Activated CD8-positive, alpha-beta memory T cell treated with anti-CD3 and anti-CD28 coated beads, Interleukin-2, amount 10 ng/mL, durations not matched to agents 7 days and 5 days (primary cell): ENCODE data around the gene ADGRB2. TPM values are rescaled to one million over a fixed set of nuclear protein-coding genes. Genes with fewer than 3 reads are reported as not detected.

Experiments used
- ATAC-seq: fragments of 150-1000 bp; cut with Tn5 transposase; one replicate; pipeline ENCODE4 v1.10.0; 2021; ENCODE audit warnings: moderate library complexity
- CTCF ChIA-PET: fragments of 350-600 bp; sonication (Branson Sonifier 250); formaldehyde crosslinking; loops from one replicate; lab custom pipeline; 2021; ENCODE audit warnings: antibody characterized with exemption; lab: Charles Lee
- DNase-seq: peaks from one replicate; pipeline ENCODE4 v3.0.0-alpha.2; 2020
- H3K27ac Mint-ChIP-seq: one replicate; pipeline ENCODE4 v1.8.0; 2021; ENCODE audit warnings: mild to moderate bottlenecking, mixed read lengths
- H3K27me3 Mint-ChIP-seq: one replicate; pipeline ENCODE4 v1.8.0; 2021; ENCODE audit warnings: mixed read lengths
- H3K36me3 Mint-ChIP-seq: one replicate; pipeline ENCODE4 v1.8.0; 2021; ENCODE audit warnings: mild to moderate bottlenecking, mixed read lengths
- H3K4me1 Mint-ChIP-seq: one replicate; pipeline ENCODE4 v1.8.0; 2021; ENCODE audit warnings: mixed read lengths
- H3K4me3 Mint-ChIP-seq: one replicate; pipeline ENCODE4 v1.8.0; 2021; ENCODE audit warnings: mild to moderate bottlenecking, moderate library complexity, mixed read lengths
- H3K9me3 Mint-ChIP-seq: one replicate; pipeline ENCODE4 v1.8.0; 2022; ENCODE audit warnings: low read depth, mixed read lengths
- microRNA-seq: library from miRNA; unstranded; fragments of <30 nt; microRNA quantifications from one replicate; pipeline ENCODE4 v1.2.0, GENCODE V29; 2022
- total RNA-seq, 2 experiments: library from RNA; stranded (reverse); gene quantifications; one replicate each; pipeline ENCODE4 v1.2.3, GENCODE V29; 2021

Gene ADGRB2
- total RNA-seq, 2 experiments from 2014 or later = 0.07 to 1.3 TPM

DNA sequence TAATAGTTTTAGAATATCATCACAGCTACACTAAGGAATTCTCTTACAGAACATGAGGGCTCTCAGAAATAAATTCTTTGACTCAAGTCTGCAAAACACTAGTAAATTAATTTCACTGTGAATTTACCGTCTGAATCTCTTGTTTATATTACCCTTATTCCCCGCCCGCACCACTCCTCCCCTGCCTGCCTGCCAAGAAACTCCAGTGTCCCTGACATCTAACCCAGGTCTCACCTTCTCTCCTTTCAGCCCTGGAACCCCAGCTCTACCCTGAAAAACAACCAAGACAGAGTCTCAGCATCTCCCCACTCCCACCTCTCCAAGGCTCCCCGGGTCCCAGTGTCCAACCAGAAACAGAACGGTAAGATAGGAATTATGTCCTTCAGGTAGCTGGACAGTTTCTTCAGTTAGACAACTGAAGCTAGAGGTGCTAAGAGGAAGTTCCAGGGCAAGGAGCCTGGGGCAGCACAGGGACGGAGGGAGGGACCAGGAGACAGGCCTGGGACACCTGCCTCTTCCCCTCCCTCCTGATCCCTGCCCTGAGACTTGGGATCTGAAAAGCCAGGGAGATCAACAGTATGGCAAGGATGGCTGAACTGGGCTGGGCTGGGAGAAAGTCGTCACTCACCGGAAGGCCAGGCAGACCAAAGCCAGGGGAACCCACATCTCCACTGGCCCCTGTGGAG is 75.8 kb downstream of the ADGRB2 start:
- ATAC-seq (no peak), DNase-seq (no peak)
- peaks cover 12% of the 10 kb centered on the region for H3K27me3 Mint-ChIP-seq
- H3K4me3 Mint-ChIP-seq = no peak overlapping the region
- no peaks in the 10 kb centered on the region for H3K4me1 Mint-ChIP-seq
- H3K36me3 Mint-ChIP-seq = no peaks in the 10 kb centered on the region
- CTCF ChIA-PET = interaction anchor here (0.9 kb wide), 1 partner anchor 16 kb away, joined by 3 read pairs; no protein-coding TSS in a partner anchor
- H3K27ac Mint-ChIP-seq = no peak overlapping the region
- H3K9me3 Mint-ChIP-seq = no peaks in the 10 kb centered on the region

DNA sequence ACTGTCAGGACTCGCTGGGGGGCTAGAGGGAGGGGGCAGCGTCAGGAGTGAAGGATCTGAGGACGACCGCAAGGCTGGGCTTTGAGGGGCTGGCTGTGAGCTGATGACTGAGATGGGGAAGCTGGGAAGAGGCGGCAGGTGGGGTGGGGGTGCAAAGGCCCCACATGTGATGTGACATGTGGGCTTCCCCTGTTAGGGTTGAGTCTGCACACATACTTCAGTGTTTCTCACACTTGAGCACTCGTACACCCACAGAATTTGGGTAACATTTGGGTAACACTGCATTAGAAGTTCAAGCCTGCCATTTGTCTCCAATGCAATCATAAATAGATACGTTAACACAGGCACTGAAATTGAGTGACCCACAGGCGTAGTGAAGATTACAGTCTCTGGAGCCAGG is 76.5 kb downstream of the ADGRB2 start:
- H3K9me3 Mint-ChIP-seq = no peaks in the 10 kb centered on the region

DNA sequence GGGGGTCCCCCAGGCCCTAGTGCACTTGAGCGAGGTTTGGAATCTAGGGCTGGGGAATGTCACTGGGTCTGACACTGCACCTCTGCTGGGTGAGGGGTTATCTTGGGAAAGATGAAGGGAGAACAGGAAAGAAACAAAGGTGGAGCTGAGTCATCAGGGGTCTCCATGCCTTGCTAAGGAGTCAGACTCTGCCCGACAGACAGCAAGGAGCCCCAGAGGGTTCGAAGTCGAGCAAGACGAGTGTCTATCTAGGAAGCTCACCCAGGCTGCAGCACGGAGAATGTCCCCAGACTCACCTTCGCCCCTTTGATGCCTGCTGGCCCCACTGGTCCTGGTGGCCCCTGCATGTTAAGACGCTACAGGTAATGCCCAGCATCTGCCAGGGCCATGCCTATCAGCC is 78.3 kb downstream of the ADGRB2 start:
- no peak for ATAC-seq
- no peak overlapping the region for H3K4me3 Mint-ChIP-seq
- no peaks in the 10 kb centered on the region for H3K9me3 Mint-ChIP-seq
- CTCF ChIA-PET = interaction anchor here (1.0 to 1.5 kb wide), 3 partner anchors 11 to 22 kb away, joined by 3 to 6 read pairs (median 4); no protein-coding TSS in a partner anchor
- H3K4me1 Mint-ChIP-seq = no peaks in the 10 kb centered on the region
- no peak for DNase-seq
- no peaks in the 10 kb centered on the region for H3K36me3 Mint-ChIP-seq
- no peak overlapping the region for H3K27ac Mint-ChIP-seq
- H3K27me3 Mint-ChIP-seq = peaks cover 22% of the 10 kb centered on the region

More for the DNA sequence above, 76.5 kb downstream of the ADGRB2 start:
- H3K27ac Mint-ChIP-seq = no peak overlapping the region
- H3K36me3 Mint-ChIP-seq = no peaks in the 10 kb centered on the region
- no peak for DNase-seq
- no peaks in the 10 kb centered on the region for H3K4me1 Mint-ChIP-seq
- CTCF ChIA-PET = no interaction called here
- peaks cover 14% of the 10 kb centered on the region for H3K27me3 Mint-ChIP-seq
- no peak for ATAC-seq
- no peak overlapping the region for H3K4me3 Mint-ChIP-seq

DNA sequence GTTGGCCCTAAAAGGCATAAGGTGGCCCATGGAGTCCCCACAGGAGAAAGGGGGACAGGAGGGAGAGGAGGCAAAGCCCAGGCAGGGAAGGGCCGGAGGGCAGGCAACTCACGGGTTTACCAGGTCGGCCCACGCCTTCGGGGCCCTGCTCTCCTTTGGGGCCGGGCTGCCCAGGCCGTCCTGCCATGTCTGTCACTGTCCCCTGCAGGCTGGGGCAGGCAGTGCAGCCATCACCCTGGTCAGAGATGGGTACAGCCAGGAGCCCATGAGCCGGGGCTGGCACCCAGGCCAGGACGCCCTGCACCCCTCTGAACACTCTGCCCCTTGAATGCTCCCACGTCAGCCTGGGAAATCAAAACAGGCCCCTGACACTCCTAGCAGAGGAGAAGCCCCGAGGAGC is 80.1 kb downstream of the ADGRB2 start:
- H3K9me3 Mint-ChIP-seq = no peaks in the 10 kb centered on the region
- H3K27ac Mint-ChIP-seq = no peak overlapping the region
- H3K27me3 Mint-ChIP-seq = peaks cover 31% of the 10 kb centered on the region
- no peaks in the 10 kb centered on the region for H3K4me1 Mint-ChIP-seq
- CTCF ChIA-PET = interaction anchor here (1.0 kb wide), 1 partner anchor 13 kb away, joined by 4 read pairs; no protein-coding TSS in a partner anchor
- DNase-seq (no peak), ATAC-seq (peak; percentile 61)
- H3K36me3 Mint-ChIP-seq = no peaks in the 10 kb centered on the region
- H3K4me3 Mint-ChIP-seq = no peak overlapping the region

- Mint-ChIP-seq H3K36me3 (no peaks in the 10 kb centered on the region), H3K4me3 (no peak overlapping the region), H3K27me3 (peaks cover 40% of the 10 kb centered on the region), H3K9me3 (no peaks in the 10 kb centered on the region), H3K4me1 (no peaks in the 10 kb centered on the region), H3K27ac (no peak overlapping the region)
- no peak for ATAC-seq
- no peak for DNase-seq
- CTCF ChIA-PET = no interaction called here
Measured at GRCh38 chr1:31681415-31681814, 82.7 kb downstream of the ADGRB2 start.

- peaks cover 39% of the 10 kb centered on the region for H3K27me3 Mint-ChIP-seq
- H3K27ac Mint-ChIP-seq = no peak overlapping the region
- no peak for DNase-seq
- no peak for ATAC-seq
- CTCF ChIA-PET = interaction anchor here (1.3 to 1.6 kb wide), 4 partner anchors 15 to 34 kb away, joined by 3 to 8 read pairs (median 4); partner anchors contain the start of gene COL16A1
- H3K4me3 Mint-ChIP-seq = no peak overlapping the region
- H3K36me3 Mint-ChIP-seq = no peaks in the 10 kb centered on the region
- H3K9me3 Mint-ChIP-seq = no peaks in the 10 kb centered on the region
- H3K4me1 Mint-ChIP-seq = no peaks in the 10 kb centered on the region
Measured at GRCh38 chr1:31679676-31680230, 84.4 kb downstream of the ADGRB2 start.

DNA sequence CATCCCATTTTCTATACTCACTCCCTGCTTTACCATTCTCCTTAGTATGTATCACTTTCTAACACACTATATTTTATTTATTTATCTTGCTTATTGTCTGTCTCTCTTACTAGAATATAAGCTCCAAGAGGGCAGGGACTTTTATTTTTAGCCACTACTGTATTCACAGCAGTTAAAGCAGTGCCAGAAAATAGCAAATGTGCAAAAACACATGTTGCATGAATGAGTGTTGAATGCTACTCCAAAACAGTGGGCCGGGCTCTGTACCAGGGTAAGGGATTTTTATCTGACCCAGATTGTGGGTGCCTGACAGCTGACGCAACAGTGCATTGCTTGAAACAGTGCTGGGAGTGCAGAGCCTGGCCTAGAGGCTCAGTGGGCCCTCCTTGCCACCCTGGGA is 85.0 kb downstream of the ADGRB2 start:
- ATAC-seq (no peak), DNase-seq (no peak)
- H3K27ac Mint-ChIP-seq = no peak overlapping the region
- peaks cover 40% of the 10 kb centered on the region for H3K27me3 Mint-ChIP-seq
- CTCF ChIA-PET = interaction anchor here (1.3 to 1.6 kb wide), 5 partner anchors 15 to 111 kb away, joined by 3 to 8 read pairs (median 4); partner anchors contain the start of gene COL16A1
- no peak overlapping the region for H3K4me3 Mint-ChIP-seq
- H3K9me3 Mint-ChIP-seq = no peaks in the 10 kb centered on the region
- no peaks in the 10 kb centered on the region for H3K36me3 Mint-ChIP-seq
- no peaks in the 10 kb centered on the region for H3K4me1 Mint-ChIP-seq

- CTCF ChIA-PET = interaction anchor here (1.3 to 1.6 kb wide), 5 partner anchors 14 to 111 kb away, joined by 3 to 8 read pairs (median 4); partner anchors contain the start of gene COL16A1
- Mint-ChIP-seq H3K36me3 (no peaks in the 10 kb centered on the region), H3K9me3 (no peaks in the 10 kb centered on the region), H3K4me1 (no peaks in the 10 kb centered on the region), H3K27me3 (peaks cover 40% of the 10 kb centered on the region), H3K27ac (no peak overlapping the region), H3K4me3 (no peak overlapping the region)
- no peak for ATAC-seq
- no peak for DNase-seq
Measured at GRCh38 chr1:31678681-31679080, 85.5 kb downstream of the ADGRB2 start.

- CTCF ChIA-PET = interaction anchor here (0.8 to 1.3 kb wide), 3 partner anchors 37 to 112 kb away, joined by 3 to 5 read pairs (median 4); no protein-coding TSS in a partner anchor
- no peak for DNase-seq
Measured at GRCh38 chr1:31677949-31678348, 86.2 kb downstream of the ADGRB2 start.

GRCh38 chr1:31677401-31677800 is 86.7 kb downstream of the ADGRB2 start:
- ATAC-seq (no peak), DNase-seq (no peak)
- Mint-ChIP-seq H3K4me3 (no peak overlapping the region), H3K36me3 (no peaks in the 10 kb centered on the region), H3K27ac (no peak overlapping the region), H3K27me3 (peaks cover 36% of the 10 kb centered on the region), H3K4me1 (no peaks in the 10 kb centered on the region), H3K9me3 (no peaks in the 10 kb centered on the region)
- CTCF ChIA-PET = interaction anchor here (0.8 to 1.0 kb wide), 2 partner anchors 38 to 112 kb away, joined by 3 to 5 read pairs; no protein-coding TSS in a partner anchor

More at GRCh38 chr1:31677949-31678348, 86.2 kb downstream of the ADGRB2 start:
- Mint-ChIP-seq H3K27ac (no peak overlapping the region), H3K27me3 (peaks cover 40% of the 10 kb centered on the region), H3K36me3 (no peaks in the 10 kb centered on the region), H3K9me3 (no peaks in the 10 kb centered on the region), H3K4me3 (no peak overlapping the region), H3K4me1 (no peaks in the 10 kb centered on the region)
- no peak for ATAC-seq

Small RNA genes within 50 kb of the gene (microRNA-seq; reads per million reads assigned to microRNA genes)
- gene MIR4254 = not detected

Other genes starting within 250 kb of the ADGRB2 start
- not detected for gene TINAGL1, start 187.8 kb downstream of the ADGRB2 start, total RNA-seq
- not detected for gene HCRTR1, start 146.7 kb downstream of the ADGRB2 start, total RNA-seq
- 10 to 100 TPM; 45.9 to 47.1 TPM for gene PEF1, start 119.5 kb downstream of the ADGRB2 start, total RNA-seq
- gene COL16A1, start 60.3 kb downstream of the ADGRB2 start, total RNA-seq = not detected
- gene SPOCD1, start 51.7 kb upstream of the ADGRB2 start, total RNA-seq = not detected
- 100 to 1,000 TPM; 401 to 507 TPM for gene PTP4A2, start 174.0 kb upstream of the ADGRB2 start, total RNA-seq
- gene KHDRBS1, start 249.5 kb upstream of the ADGRB2 start, total RNA-seq = 100 to 1,000 TPM; 166 to 183 TPM